Upper lobe of right lung (tissue), 1 donor: ENCODE data around the gene NAPA. TPM values are rescaled to one million over a fixed set of nuclear protein-coding genes. Genes with fewer than 3 reads are reported as not detected.
A peak's percentile ranks its signal among the peaks of the same experiment; 100 is the strongest.

Source experiments
- ATAC-seq: fragments of 200-7000 bp; cut with Tn5 transposase; one replicate; pipeline ENCODE4 v1.9.1; 2020; ENCODE audit warnings: mild to moderate bottlenecking, moderate library complexity
- DNase-seq: peaks from one replicate; pipeline ENCODE4 v3.0.0-alpha.2; 2020
- H3K27ac ChIP-seq: fragments of 200-600 bp; one replicate; pipeline ENCODE4 v1.8.0; 2022
- H3K27me3 ChIP-seq: fragments of 200-600 bp; one replicate; pipeline ENCODE4 v1.8.0; 2022; ENCODE audit warnings: mild to moderate bottlenecking
- H3K36me3 ChIP-seq: fragments of 200-600 bp; one replicate; pipeline ENCODE4 v1.8.0; 2022
- H3K4me1 ChIP-seq: fragments of 200-600 bp; one replicate; pipeline ENCODE4 v1.8.0; 2022
- H3K4me3 ChIP-seq: fragments of 200-600 bp; one replicate; pipeline ENCODE4 v1.8.0; 2022; ENCODE audit warnings: mild to moderate bottlenecking
- H3K9me3 ChIP-seq: fragments of 200-600 bp; one replicate; pipeline ENCODE4 v1.8.0; 2022
- intact Hi-C: fragments of 100-400 bp; cut with DNase I; formaldehyde crosslinking; loops from one replicate; pipeline ENCODE4 v1.11.0; 2022
- total RNA-seq: library from RNA; stranded (reverse); fragmentation: NEBNext Ultra II Directional; extraction: Animal tissue kit (Norgen Biotek cat#: 25700); gene quantifications from one replicate; pipeline ENCODE4 v1.2.1, GENCODE V29; 2021
- TF ChIP-seq, protein P1 (sequence below): fragments of 200-600 bp; IDR thresholded peaks from one replicate; pipeline ENCODE4 v1.8.0; 2022; ENCODE audit warnings: antibody characterized with exemption
- donor health status: DM: no; HTN: yes; CAD: no; lungs with severe emphysema.

Gene NAPA
- total RNA-seq, 1 donor from 2014 or later = 134 TPM

DNA sequence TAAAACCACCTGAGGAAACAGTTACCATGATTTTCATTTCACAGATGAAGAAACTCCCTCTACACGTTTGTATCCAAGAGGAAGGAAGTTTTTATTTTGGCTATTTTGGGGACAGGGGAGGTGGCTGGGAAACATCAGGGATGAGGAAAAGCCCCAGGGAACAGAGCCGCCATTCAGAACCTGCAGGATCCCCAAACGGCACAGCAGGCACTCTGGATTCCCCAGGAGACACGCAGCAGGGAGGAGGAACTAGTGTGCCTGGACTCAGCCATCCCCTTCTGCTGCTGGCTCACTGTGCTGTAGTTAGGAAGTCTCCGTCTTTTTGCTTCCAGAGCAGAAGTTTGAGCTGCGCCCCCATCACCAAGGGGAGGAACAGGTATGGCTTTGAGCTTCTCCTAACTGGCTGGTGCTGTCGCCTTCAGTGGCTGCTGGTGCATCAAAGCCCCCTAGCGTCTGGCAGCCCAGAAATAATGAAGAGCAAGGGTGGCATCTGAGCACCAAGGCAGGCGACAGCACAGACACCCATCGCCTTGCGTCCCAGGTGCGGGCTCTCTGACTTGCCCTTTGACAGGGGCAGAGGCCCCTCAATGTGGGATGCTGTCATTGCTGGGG lies 4.2 kb downstream of the NAPA start:
- H3K27ac ChIP-seq = peak overlapping the region; percentile 98

DNA sequence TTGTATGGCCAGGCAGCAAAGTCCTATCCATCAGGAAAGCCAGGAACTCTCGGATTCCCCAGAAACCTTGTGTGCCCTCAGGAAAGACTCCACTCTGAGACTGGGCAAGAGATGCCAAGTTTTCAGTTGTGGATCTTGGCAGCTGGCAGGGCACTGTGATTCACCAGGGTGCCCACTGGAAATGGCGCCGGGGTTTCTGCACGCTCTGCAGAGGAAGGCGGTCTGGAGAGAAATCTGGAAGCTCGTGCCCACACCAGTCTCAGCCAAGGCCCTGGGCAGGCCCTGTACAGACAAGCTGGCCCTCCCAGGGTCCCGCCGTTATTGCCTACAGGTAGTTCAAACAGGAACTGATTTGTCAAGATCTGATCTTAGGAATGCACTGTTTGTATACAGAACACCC lies 4.9 kb downstream of the NAPA start:
- TF ChIP-seq, protein P1, sequence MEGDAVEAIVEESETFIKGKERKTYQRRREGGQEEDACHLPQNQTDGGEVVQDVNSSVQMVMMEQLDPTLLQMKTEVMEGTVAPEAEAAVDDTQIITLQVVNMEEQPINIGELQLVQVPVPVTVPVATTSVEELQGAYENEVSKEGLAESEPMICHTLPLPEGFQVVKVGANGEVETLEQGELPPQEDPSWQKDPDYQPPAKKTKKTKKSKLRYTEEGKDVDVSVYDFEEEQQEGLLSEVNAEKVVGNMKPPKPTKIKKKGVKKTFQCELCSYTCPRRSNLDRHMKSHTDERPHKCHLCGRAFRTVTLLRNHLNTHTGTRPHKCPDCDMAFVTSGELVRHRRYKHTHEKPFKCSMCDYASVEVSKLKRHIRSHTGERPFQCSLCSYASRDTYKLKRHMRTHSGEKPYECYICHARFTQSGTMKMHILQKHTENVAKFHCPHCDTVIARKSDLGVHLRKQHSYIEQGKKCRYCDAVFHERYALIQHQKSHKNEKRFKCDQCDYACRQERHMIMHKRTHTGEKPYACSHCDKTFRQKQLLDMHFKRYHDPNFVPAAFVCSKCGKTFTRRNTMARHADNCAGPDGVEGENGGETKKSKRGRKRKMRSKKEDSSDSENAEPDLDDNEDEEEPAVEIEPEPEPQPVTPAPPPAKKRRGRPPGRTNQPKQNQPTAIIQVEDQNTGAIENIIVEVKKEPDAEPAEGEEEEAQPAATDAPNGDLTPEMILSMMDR = no peak
- Histone ChIP-seq H3K27me3 (no peaks in the 10 kb centered on the region), H3K9me3 (no peaks in the 10 kb centered on the region), H3K4me3 (no peak overlapping the region), H3K4me1 (peaks cover 72% of the 10 kb centered on the region), H3K36me3 (peaks cover 15% of the 10 kb centered on the region), H3K27ac (peak overlapping the region; percentile 2)
- ATAC-seq (no peak), DNase-seq (no peak)
- intact Hi-C loops = no loop called here

More for the DNA sequence above, 4.2 kb downstream of the NAPA start:
- H3K27me3 ChIP-seq = no peaks in the 10 kb centered on the region
- H3K4me1 ChIP-seq = peaks cover 72% of the 10 kb centered on the region
- H3K4me3 ChIP-seq = no peak overlapping the region
- intact Hi-C loops = no loop called here
- H3K36me3 ChIP-seq = peaks cover 12% of the 10 kb centered on the region
- DNase-seq = no peak
- TF ChIP-seq, protein P1 = no peak
- ATAC-seq = no peak
- H3K9me3 ChIP-seq = no peaks in the 10 kb centered on the region

DNA sequence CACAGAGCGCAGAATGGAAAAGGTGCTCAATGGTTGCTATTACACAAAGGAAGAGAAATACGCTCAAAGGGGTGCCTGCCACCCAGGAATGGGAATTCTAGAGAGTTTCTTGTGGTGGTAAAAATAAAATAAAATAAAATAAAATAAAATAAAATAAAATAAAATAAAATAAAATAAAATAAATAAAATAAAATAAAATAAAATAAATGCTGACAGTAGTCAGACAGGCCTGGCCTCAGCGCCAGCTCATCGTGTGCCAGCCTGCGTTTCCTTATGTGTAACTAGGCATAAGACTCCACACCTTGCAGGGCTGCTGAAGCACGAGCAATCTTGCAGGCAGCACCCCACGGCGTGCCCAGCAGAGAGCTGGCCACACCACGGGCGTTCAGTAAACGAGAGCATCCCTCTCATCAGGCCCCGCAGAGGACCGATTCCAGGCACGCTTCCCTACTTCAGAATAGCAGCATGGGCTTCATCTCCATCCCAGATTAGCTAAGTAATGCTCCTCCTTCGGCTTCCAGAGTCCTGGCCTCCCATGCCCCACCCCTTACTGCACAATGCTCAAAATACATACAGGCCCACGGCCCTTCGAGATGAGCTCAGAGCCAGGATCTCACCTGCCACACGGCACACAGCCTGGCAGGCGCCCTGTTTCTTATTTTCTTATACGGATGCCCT lies 5.6 kb downstream of the NAPA start:
- peaks cover 72% of the 10 kb centered on the region for H3K4me1 ChIP-seq

DNA sequence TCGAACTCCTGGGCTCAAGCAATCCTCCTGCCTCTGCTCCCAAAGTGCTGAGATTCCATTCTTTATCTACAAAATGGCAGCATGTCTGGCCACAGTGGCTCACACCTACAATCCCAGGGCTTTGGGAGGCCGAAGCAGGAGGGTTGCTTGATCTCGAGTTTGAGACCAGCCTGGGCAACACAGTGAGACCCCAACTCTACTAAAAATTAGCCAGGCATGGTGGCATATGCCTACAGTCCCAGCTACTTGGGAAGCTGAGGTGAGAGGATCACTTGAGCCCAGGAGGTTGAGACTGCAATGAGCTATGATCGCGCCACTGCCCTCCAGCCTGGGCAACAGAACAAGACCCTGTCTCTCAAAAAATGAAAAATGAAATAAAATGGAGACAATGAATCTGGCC lies 6.1 kb downstream of the NAPA start:
- intact Hi-C loops = no loop called here
- Histone ChIP-seq H3K36me3 (peaks cover 22% of the 10 kb centered on the region), H3K4me1 (peaks cover 71% of the 10 kb centered on the region), H3K27me3 (no peaks in the 10 kb centered on the region), H3K4me3 (no peak overlapping the region), H3K9me3 (no peaks in the 10 kb centered on the region), H3K27ac (no peak overlapping the region)
- TF ChIP-seq, protein P1 = no peak
- ATAC-seq (no peak), DNase-seq (no peak)

More for the DNA sequence above, 5.6 kb downstream of the NAPA start:
- no peaks in the 10 kb centered on the region for H3K27me3 ChIP-seq
- peak overlapping the region; percentile 2 for H3K27ac ChIP-seq
- no peak overlapping the region for H3K4me3 ChIP-seq
- TF ChIP-seq, protein P1 = no peak
- H3K9me3 ChIP-seq = no peaks in the 10 kb centered on the region
- peaks cover 16% of the 10 kb centered on the region for H3K36me3 ChIP-seq
- intact Hi-C loops = no loop called here
- DNase-seq (no peak), ATAC-seq (no peak)

DNA sequence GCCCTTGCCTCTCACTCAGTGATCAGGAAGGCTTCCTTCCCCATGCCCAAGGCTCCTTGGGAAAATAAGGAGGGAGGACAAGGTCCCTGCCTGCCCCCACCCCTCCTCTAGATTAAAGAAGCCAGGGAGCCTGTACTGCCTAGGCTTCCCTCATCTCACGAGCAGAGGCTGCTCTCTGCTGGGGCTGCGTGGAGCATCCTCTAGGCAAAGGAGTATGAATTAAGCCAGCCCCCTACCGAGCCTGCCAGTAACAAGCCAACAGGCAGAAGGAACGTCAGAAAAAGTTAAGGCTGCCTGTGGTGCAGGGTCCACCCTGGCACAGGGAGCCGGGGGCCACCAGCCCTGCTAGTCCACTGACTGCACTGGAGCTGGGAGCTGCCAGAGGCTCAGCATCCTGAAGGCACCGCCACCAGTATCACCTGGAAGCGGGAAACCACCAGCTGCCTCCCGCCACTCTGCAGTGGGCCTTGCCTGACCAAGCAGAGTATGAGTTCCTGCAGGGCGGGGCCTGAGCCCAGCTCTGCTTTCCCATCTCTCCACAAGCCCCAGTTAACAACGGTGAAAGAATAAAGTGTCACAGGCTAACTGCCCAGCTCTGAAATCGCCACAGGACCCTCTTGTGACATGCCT lies 6.8 kb downstream of the NAPA start:
- DNase-seq = no peak

More for the DNA sequence above, 6.8 kb downstream of the NAPA start:
- no peak overlapping the region for H3K27ac ChIP-seq
- no peak overlapping the region for H3K4me3 ChIP-seq
- intact Hi-C loops = no loop called here
- TF ChIP-seq, protein P1 = no peak
- peaks cover 64% of the 10 kb centered on the region for H3K4me1 ChIP-seq
- no peaks in the 10 kb centered on the region for H3K9me3 ChIP-seq
- no peaks in the 10 kb centered on the region for H3K27me3 ChIP-seq
- H3K36me3 ChIP-seq = peaks cover 29% of the 10 kb centered on the region
- ATAC-seq = no peak
